22Rv1 (cell line): Measurements from ENCODE around the gene MIDN.

Experiments
- H3K27ac ChIP-seq: fragments of 450-650 bp; 2 replicates; pipeline ENCODE4 v1.5.1; 2017
- ZFX ChIP-seq: fragments of 450-650 bp; IDR thresholded peaks from 2 replicates; pipeline ENCODE4 v1.6.1; 2017; ENCODE audit warnings: antibody characterized with exemption, borderline replicate concordance
- TF ChIP-seq, protein P1 (sequence below): fragments of 450-650 bp; IDR thresholded peaks from 2 replicates; pipeline ENCODE4 v1.5.1; 2017; ENCODE audit warnings: mild to moderate bottlenecking

Gene MIDN

DNA sequence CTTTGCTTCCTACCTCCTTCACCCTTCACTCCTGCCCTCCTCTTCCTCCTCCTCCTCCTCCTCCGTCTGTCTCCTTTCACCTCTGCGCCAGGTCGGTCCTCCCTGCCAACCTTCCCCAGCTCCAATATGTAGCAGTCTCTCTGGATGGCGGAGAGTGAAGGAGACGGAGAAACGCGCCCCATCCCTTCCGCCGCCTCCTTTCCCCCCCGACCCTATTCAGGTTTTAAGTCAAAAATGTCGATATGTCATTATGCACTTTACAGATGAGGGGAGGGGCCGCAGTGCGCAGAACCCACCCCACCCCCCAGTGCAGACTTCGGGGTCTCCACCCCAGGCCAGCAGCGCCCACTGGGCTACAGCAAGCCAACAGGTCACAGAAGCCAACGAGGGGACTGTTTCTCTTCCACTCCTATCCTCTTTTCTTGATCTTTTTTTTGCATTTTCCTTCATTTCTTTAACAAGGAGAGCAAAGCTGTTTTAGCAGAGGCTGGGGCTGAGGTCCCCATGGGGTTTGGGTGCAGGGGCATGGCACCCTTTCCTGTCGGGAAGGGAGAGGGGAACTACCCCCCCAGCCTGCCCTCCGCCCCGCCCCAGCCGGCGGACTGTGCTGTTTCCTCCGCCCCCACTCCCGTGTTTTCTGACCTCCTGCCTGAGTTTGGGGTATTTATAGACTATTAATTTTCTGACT, 9.2 kb downstream of the MIDN start:
- peak overlapping the region; percentile 99 for H3K27ac ChIP-seq

DNA sequence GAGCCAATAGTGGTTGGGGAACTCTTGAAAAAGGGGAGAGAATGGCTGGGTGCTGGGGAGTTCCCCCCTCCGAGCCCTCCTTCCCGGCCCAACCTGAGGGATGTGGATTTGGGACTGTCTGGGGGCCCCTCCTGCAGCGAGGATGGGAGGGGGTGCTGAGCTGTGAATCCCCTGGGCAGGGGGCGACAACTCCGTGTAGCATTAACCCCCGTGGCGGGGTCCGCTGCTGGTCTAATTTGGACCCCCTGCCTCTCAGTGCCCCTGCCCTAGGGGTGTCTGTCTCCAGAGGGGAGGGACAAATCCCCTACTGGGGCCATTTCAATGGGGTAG, 9.7 kb downstream of the MIDN start:
- H3K27ac ChIP-seq = peak overlapping the region; percentile 99
- TF ChIP-seq, protein P1, sequence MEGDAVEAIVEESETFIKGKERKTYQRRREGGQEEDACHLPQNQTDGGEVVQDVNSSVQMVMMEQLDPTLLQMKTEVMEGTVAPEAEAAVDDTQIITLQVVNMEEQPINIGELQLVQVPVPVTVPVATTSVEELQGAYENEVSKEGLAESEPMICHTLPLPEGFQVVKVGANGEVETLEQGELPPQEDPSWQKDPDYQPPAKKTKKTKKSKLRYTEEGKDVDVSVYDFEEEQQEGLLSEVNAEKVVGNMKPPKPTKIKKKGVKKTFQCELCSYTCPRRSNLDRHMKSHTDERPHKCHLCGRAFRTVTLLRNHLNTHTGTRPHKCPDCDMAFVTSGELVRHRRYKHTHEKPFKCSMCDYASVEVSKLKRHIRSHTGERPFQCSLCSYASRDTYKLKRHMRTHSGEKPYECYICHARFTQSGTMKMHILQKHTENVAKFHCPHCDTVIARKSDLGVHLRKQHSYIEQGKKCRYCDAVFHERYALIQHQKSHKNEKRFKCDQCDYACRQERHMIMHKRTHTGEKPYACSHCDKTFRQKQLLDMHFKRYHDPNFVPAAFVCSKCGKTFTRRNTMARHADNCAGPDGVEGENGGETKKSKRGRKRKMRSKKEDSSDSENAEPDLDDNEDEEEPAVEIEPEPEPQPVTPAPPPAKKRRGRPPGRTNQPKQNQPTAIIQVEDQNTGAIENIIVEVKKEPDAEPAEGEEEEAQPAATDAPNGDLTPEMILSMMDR = no peak
- no peak for TF ChIP-seq ZFX

More for the DNA sequence above, 9.2 kb downstream of the MIDN start:
- TF ChIP-seq ZFX = no peak
- TF ChIP-seq, protein P1 = no peak

DNA sequence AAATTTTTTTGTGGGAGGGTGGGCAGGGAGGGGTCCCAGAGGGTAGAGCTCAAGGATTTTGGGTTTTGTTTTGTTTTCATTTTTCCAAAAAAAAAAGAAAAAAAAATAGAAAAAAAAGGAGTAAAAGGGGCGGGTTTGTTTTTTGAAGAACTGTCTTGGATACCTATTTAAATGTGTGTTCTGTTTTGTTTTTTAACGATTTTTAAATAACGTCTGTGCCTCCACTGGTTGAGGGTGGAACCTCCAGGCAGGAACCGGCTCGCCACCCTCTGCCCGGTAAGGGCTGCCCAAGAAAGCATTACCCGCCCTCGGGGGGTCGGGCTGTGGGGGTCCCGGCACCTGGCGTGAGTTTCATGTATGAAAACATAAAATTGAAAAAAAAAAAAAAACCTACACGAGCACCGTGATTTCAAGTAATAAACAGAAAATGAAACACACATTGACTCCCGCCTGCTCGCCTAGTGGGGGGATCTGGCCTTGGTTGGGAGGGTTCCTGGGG, 10.4 kb downstream of the MIDN start:
- peak overlapping the region; percentile 99 for H3K27ac ChIP-seq
- TF ChIP-seq ZFX = no peak
- TF ChIP-seq, protein P1 = no peak

DNA sequence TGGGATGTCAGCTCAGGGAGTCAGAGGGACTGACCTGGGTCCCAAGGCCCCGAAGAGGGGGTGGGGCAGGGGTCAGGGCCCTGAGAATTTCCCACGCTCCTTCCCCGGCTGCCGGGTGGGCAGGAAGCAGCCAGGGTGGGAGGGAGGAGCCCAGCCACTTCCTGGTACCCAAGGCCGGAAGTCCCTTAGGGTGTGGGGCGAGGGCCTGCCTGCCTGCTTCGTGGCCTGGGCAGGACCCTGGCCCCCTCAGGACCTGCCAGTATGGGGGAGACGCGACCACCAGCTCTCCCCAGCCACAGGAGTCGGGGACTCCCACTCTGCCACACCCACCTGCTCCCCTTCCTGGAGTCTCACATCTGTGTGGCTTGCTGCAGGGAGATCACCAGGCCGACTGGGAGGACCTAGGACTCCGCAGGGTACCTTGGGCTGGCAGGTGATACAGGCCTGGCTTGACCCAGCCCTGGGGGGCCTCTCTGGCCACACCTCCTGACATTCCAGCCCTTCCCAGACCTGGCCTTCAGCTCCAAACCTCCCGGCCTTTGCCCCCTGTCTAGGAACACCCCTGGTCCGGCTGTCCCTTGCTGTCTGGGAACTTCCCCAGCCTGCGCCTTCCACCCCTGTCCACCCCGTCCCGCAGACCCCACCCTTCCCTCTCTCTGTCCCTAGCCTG, 11.0 kb downstream of the MIDN start:
- H3K27ac ChIP-seq = peak overlapping the region; percentile 99
- no peak for TF ChIP-seq ZFX
- TF ChIP-seq, protein P1 = no peak

DNA sequence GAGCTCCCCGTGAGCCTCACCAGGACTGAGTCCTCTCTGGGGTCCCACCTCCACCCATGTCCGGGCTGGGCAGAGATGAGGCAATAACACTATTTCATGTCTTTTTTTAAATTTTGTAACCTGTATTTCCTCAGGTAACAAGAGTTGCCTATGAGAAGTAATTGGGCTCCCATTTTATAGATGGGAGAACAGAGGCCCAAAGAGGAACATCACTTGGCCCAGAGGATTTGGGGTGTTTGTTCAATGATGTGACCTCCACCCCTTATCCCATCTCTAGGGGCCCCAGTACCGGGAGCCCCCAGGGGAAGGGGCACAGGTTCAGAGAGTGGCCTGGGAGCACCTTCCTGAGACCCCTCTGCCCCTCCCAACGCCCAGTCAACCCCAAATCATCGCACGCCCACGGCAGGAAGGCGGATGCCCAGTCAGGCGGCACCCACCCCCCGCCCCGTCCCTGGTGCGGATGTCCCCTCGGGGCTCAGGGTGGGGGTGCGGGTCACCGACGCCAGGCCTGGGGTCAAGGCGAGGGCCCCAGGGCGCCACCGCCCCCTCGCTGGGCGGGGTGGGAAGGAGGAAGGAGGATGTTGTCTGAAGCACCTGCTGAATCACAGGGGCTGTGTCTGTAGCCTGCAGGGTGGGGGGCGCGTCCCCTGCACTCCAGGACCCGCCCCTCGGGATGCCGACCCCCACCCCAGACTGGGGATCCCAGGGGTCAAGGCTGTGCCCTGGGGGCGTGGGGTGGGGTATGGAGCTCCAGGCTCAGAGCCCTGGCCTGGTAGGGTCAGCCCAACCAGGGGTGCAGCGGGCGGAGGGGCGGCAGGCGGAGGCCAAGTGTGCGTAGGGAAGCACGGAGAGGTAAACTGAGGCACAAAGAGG, 11.7 kb downstream of the MIDN start:
- TF ChIP-seq ZFX = no peak
- TF ChIP-seq, protein P1 = no peak
- peak overlapping the region; percentile 99 for H3K27ac ChIP-seq

DNA sequence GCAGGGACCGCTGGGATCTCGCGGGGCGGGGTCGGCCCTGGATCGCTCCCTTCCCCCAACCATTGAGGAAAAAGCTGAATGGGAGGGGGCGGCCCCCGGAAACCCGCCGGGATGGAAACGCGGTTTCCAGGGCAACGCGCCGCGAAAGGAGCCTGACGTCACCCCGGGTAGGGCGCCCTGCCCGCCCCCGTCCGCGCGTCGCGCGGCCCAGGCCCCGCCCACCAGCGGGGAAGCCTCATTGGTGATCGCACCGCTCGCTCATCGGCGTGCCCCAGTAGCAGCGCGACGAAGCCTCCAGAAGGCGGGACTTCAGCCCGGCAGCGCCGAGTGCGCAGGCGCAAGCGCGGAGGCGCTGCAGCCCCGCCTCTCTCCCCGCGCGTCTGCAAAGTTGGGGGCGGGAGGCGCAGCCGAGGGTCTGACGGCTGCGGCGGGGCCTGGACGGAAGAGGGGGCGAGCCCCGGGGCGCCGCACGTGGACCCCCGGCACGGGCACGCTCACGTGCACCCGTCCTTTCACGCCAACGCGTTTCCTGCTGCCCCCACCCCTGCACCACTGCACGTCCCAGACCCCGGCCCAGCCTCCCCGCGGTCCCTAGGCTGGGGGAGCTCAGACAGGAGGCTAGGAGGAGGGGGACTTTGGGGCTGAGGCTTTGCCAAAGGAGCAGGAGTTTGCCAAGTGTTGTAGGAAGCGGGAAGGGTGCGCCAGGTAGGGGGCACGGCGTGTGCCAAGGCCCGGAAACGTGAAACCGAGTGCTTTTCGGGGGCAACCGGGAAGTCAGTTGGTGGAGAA, 12.6 kb downstream of the MIDN start:
- TF ChIP-seq ZFX = no peak
- TF ChIP-seq, protein P1 = no peak
- H3K27ac ChIP-seq = peak overlapping the region; percentile 99
